NCI-H2081 treated with DMSO at 0.1 percent for 48 hours (cell line): ENCODE measurements around the gene ATP1B1.
"Not testable (repeated sequence)": the region's sequence is repeated elsewhere in the genome, so short reads cannot be mapped to it uniquely, and the experiment has no call there.

ENCODE experiments used
- DNase-seq: peaks from one replicate; lab custom pipeline; 2025; lab: John Stamatoyannopoulos, UW

ATP1B1 gene

DNA sequence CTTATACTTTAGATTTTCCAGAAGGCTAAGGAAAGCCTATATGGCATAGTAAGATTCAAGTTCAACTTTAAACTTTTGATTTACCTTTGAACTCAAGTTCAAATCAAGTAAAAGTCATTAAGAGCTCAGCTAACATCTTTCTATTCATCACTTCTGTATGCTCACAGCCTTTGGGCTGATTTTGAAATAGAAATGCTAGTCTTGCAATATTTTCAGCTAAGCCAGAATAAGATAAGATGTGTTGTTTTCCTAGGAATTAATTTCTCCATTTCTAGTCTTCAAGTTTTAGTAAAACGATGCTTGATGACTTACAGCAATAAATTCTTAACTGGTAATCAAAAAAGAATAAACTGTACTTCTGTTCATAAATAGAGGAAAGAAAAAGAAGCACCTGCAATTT lies 35.6 kb downstream of the ATP1B1 start:
- DNase-seq: no peak

DNA sequence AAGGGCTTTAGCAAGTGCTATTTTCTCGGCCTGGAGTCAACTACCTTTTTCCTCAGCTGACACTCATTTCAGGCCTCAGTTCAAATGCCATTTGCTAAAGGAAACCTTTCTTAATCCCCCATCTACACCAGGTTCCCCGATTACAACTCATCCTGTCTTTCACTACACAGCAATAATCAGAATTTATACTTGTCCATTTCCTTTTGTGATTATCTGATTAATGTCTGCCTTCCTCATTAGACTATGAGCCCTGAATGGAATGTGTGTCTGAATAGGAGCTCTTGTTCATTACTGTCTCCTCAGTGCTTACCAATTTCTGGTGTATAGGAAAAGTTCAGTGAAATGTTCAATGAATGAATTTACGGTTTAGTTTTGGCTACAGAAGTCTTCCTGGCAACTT lies 36.9 kb downstream of the ATP1B1 start:
- DNase-seq: no peak

- DNase-seq: no peak
Observed at GRCh38 chr1:169143984-169144383, 37.5 kb downstream of the ATP1B1 start.

- DNase-seq: peak; percentile 14
Observed at GRCh38 chr1:169144941-169145626, 38.6 kb downstream of the ATP1B1 start.

GRCh38 chr1:169146576-169147214 lies 40.2 kb downstream of the ATP1B1 start:
- no peak for DNase-seq

DNA sequence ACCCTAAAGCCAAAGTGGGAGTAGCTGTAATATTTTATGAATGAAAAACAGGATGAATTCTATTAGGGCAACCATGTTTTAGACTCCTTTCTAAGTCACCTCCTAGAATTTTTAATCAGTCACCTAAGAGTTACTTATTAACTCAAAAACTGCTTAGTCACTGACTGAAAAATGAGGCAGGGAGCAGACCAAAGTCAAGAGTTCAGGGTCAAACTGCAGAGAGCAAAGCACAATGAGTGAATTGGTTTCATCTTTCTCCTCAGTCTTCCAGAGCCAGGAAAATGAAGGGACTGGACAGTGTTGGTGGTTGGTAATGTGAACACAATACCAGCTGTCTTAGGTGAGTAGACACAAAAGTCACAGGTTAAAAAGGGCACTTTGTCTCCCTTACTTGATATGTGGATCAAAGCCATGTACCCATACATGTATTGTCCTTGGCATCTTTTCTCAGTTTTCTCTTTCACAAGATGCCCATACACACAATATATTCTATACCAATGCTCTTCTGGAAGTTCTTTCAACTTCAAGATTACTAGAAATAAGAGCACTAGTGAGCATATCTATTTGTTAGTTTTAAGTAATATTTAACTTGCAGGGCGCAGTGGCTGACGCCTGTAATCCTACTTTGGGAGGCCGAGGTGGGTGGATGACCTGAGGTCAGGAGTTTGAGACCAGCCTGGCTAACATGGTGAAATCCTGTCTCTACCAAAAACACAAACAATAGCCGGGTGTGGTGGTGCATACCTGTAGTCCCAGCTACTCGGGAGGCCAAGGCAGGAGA lies 42.2 kb downstream of the ATP1B1 start:
- no peak for DNase-seq

GRCh38 chr1:169149555-169150286 lies 43.2 kb downstream of the ATP1B1 start:
- no peak for DNase-seq

GRCh38 chr1:169150641-169151337 lies 44.3 kb downstream of the ATP1B1 start:
- DNase-seq: no peak

DNA sequence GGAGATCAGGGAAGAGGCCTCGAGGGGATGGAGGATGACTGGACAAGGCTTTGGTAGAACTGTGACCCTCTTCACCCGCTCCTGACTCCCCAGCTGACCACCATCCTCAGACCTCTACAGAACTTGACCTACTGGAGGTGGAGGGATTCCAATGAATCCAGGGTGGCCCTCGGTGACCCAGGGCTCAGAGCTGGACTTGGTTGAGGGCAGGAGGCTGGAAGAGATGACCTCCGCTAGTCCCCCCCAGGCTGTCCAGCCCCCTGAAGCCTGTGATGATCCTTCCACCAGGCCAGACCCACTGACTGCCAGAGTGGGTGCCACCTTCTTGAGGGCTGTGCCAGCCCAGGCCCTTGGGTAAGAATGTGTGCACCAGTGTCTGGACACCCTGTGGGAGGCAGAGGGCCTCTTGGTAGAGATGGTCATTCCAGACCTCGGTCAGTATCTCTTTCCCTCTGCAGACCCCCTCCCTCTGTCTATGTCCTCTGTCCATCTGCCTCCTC lies 44.9 kb downstream of the ATP1B1 start:
- DNase-seq: no peak

- DNase-seq: no peak
Observed at GRCh38 chr1:169155675-169156074, 49.2 kb downstream of the ATP1B1 start.

- DNase-seq: no peak
Observed at GRCh38 chr1:169156580-169156979, 50.1 kb downstream of the ATP1B1 start.

DNA sequence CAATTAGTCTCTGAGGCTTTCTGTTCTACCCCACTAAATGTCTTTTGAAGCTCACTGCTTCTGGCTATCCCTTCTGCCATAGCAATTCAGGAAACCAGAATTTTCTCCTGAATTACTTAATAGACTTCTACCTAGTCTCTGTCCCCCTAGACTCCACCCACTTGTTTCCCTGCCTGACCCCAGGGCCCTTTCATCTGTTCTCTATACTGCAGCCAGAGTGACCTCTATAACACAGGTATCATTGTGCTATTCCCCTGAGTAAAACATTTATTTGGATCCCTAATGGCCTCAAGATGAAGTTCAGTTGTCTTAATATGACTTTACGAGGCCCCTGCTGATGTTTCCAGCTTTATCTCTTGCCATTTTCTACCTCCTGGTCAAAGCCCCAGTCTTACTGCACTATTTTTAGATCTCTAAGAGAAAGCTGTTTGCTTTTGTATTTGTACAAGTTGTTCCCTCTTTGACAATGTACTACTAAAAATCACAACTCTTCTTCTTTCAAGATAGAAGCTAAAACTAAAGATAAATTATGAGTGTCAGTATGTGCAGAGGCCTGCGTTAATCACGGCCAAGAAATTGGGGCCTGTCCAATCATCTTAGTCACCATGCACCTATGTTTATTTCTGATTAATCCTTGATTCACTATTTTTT lies 54.5 kb downstream of the ATP1B1 start:
- DNase-seq: no peak

GRCh38 chr1:169161496-169162194 lies 55.2 kb downstream of the ATP1B1 start:
- DNase-seq: no peak

- DNase-seq: no peak
Observed at GRCh38 chr1:169163059-169163458, 56.6 kb downstream of the ATP1B1 start.

GRCh38 chr1:169175461-169175860 lies 69.0 kb downstream of the ATP1B1 start:
- DNase-seq: no peak

DNA sequence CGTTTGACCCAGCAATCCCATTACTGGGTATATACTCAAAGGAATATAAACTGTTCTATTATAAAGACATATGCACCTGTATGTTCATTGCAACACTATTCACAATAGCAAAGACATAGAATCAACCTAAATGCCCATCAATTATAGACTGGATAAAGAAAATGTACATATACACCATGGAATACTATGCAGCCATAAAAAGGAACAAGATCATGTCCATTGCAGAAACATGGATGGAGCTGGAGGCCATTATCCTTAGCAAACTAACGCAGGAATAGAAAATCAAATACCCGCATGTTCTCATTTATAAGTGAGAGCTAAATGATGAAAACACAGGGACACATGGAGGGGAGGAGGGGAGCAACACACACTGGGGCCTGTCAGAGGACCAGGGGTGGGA lies 72.9 kb downstream of the ATP1B1 start:
- not testable (repeated sequence) for DNase-seq

DNA sequence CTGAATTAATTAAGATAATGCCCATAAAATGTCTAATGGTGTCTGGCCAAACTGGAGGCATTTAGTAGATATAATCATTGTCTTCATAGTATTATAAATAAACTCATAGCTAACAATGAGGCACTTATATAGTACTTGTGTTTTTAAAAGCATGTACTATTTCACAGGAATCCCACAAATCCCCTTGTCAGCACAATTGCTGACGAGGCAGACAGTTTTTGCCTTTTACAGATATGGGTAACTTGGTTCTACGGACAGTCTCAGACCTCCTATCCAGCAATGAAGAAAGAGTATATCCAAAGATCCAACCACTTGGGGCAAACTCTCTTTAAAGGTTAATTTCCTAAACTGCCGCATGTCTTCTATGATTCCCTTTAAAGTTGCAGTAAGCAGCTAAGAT lies 73.7 kb downstream of the ATP1B1 start:
- DNase-seq: no peak
